Activated naive CD4-positive, alpha-beta T cell (primary cell): ENCODE measurements around the gene FAM90A1.
"Not testable (repeated sequence)": the region's sequence is repeated elsewhere in the genome, so short reads cannot be mapped to it uniquely, and the experiment has no call there.

Experiments used
- DNase-seq, 4 experiments: peaks; one replicate each; lab custom pipeline; 2025; lab: John Stamatoyannopoulos, UW

FAM90A1 gene, protein sequence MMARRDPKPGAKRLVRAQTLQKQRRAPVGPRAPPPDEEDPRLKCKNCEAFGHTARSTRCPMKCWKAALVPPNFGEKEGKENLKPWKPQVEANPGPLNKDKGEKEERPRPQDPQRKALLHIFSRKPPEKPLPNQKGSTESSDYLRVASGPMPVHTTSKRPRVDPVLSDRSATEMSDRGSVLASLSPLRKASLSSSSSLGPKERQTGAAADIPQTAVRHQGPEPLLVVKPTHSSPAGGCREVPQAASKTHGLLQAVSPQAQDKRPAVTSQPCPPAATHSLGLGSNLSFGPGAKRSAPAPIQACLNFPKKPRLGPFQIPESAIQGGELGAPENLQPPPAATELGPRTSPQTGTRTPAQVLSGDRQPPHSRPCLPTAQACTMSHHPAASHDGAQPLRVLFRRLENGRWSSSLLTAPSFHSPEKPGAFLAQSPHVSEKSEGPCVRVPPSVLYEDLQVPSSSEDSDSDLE

DNA sequence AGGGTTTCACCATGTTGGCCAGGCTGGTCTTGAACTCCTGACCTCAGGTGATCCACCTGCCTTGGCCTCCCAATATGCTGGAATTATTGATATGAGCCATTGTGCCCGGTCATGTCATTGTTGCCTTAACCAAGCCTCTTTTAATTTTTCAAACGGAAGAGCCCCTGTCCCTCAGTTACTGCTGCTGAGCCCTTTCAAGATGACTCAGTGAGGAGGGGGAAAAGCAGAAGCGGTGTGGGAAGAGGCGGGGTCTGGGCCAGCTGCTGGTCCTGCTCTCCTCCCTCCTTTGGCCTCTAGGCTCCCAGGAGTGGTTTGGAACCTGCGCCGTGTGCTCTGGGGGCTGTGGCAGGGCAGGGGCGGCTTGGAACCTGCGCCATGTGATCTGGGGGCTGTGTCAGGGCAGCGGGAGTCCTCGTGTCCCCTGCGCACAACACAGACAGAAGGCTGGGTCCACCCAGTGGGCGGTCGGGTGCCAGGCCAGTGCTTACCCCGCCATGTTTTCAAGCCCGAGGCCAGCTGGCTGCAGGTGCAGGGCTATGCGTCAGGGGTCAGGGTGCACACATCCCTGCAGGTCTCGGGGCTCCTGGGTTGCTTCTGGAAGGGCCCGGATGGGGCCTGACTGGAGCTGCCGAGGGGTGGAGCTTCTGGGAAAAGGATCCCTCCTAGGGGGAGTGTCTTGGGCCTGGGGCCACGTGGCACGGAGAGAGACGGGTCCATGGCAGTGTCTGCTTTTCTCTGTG, at the start of gene FAM90A1:
TSS of gene FAM90A1 (minus strand) at position 627 of the 740 bp plus-strand sequence. CDS start 2,786 bp downstream, outside the sequence.
- not testable (repeated sequence) for DNase-seq

DNA sequence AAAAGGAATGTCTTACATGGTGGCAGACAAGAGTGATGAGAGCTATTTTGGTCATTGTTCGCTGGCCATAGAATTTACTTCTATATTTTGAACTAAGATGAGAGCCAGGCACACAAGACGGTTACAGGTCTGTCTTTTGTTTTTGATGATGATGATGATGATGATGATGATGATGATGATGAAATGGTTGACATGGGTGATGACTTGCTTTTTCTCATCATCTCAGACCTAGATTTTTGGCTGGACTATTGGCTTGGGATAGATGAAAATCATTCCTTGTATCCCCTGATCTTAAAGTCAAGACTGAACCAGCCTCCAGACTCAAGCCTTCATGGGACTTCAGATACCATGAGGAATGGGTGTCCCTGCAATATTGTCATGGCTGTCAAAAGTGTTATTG, 49.0 kb upstream of the FAM90A1 start:
- not testable (repeated sequence) for DNase-seq

DNA sequence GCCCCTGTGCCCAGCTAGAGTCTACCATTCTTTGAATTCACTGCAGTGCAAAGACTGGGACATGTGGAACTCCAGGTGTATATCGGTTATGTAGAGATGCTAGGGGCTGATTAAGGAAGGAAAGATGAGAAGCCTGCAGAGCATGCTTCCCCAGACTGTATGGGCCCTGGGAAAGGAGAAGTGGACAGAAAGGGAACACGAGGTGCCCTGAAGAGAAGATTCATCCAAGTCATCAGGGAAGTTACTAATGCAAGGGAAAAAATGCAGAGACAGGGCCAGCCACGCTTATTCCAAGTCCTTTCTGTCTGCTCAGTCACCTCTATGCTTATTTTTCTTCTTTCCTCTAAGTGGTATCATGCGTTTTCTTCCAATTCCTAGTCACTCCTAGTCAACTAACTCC, 39.3 kb upstream of the FAM90A1 start:
- not testable (repeated sequence) for DNase-seq

DNA sequence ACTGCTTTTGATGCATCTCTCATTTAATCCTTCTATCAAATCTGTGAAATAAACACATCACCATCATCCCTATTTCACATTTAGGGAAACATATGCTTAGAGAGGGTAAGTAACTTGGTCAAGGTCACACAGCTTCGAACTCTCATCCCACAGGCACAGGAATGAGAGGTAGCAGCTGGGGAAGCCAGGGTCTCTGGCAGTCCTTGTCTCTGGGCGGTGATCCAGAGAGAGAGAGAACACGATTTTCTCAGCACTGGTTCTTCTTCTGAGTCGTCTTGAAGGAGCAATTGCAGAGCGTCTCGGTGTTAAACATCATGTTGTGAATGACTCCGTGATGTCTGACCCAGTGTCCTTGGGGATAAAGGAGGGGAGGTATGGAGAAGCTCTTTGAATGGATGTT, 36.8 kb upstream of the FAM90A1 start:
- not testable (repeated sequence) for DNase-seq

DNA sequence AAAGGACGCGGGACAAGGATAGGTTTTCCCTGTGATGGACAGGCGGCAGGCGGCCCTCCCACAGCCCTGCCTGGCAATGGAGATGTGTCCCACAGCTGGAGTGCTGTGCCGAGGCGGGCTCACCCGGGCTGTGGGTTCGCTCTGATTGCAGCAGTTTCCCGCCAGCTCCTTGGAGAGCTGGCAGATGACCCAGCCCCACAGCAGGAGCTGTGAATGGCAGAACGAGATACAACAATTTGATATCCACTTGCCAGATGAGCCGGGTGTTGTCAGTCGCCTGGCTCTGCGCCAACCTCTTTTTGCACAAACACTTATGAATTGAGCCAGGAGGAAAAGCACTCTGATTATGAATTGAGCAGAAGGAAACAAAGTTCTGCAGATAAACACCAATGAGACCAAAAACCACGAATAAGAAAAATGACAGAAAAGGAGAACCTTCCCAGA, 33.7 kb upstream of the FAM90A1 start:
- not testable (repeated sequence) for DNase-seq

DNA sequence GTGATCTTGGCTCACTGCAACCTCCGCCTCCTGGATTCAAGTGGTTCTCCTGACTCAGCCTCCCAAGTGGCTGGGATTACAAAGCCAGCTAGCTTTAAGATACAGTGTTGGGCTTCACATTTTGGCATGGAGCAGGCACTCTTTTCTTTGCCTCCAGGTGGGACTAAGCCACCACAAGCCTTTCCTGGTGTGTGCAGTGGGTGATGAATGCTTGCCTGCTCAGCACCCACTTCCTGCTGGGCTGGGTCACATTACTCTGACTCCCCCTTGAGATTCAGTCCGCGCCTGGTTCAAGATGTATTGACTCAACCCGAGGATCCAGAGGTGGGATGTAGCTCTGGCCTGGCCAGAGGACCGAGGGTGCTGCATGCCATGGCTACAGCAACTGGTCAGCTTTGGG, 28.9 kb upstream of the FAM90A1 start:
- not testable (repeated sequence) for DNase-seq

DNA sequence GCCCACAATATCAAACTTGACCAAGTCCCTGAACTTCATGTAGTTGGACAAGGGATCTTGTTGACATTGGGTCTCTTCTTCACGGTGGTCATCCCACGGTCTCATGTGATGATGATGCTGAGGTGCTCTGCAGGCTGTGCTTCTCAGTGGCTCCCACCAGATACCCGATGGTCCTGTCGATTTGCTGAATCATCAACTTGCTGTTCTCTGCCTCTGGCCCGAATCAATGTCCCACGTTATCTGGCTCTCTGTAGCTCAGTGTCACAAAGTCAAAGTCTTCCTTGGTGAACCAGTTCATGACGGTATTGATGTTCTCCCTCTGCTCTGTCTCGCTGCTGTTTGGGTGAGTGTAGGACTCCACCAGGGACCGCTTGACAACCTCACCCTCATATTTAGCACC, 27.3 kb upstream of the FAM90A1 start:
- DNase-seq = not testable (repeated sequence)

DNA sequence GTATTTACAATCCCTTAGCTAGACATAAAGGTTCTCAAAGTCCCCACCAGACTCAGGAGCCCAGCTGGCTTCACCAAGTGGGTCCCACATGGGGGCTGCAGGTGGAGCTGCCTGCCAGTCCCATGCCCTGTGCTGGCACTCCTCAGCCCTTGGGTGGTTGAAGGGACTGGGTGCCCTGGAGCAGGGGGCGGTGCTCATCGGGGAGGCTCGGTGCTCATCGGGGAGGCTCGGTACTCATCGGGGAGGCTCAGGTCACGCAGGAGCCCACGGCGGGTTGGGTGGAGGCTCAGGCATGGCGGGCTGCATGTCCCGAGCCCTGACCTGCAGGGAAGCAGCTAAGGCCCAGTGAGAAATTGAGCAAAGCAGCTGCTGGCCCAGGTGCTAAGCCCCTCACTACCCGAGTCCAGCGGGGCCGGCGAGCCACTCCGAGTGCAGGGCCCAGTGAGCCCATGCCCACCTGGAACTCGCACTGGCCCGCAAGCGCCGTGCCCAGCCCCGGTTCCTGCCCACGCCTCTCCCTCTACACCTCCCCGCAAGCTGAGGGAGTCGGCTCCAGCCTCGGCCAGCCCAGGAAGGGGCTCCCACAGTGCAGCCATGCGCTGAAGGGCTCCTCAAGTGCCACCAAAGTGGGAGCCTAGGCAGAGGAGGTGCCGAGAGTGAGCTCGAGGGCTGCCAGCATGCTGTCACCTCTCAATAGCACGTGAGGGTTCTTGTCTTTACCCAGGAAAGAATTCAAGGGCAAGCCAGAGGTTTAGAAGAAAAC, 24.8 kb upstream of the FAM90A1 start:
- not testable (repeated sequence) for DNase-seq

DNA sequence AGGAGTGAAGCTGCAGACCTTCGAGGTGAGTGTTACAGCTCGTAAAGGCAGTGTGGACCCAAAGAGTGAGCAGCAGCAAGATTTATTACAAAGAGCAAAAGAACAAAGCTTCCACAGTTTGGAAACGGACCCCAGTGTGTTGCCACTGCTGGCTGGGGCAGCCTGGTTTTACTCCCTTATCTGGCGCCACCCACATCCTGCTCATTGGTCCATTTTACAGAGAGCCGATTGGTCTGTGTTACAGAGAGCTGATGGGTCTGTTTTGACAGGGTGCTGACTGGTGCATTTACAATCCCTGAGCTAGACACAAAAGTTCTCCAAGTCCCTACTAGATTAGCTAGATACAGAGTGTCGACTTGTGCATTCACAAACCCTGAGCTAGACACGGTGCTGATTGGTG, 24.2 kb upstream of the FAM90A1 start:
- DNase-seq = not testable (repeated sequence)

DNA sequence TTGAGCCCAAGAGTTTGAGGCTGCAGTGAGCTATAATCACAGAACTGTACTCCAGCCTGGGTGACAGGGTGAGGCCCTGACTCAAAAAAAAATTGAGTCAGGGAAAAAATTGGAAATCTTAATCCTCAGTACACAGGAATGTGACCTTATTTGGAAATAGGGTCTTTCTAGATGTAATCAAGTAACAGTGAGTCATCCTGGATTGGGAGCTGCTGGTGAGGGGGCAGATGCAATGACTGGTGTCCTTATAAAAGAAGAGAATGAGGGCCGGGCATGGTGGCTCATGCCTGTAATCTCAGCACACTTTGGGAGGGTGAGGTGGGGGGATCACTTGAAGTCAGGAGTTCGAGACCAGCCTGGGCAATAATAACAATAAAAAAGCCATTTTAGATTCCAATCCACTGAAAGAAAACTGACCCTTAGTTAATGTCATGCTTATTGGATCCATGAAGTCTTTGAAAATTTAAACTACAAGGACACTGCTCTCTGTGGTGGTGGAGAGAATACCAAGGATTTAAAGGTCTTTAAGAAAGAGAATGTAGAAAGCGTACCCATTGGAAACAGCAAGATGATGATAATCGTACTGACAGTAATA, 19.6 kb upstream of the FAM90A1 start:
- DNase-seq = not testable (repeated sequence)

DNA sequence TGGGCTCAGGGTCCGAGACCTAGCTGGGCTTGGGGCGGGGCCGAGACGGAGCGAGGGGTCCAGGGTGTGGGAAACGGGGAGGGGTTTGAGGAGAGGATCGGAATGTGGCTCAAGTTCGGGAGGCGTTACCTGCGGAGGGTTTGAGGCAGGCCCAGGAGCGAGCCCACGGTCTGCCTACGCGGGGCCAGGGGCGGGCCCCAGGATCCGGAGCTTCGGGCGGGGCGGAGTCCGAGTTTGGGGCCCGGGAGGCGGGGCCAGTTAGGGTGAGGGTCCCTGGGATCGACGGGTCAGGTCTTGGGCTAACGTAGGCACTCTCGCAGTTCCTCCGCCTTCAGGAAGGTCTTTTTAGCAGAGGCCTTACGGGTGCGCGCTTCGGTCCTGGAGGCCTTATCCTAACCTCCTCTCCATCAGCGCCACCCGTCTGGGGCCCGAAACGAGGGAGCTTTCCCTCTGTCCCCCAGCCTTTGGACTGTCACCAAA, 16.3 kb upstream of the FAM90A1 start:
- peak in 2 of 4 experiments; percentile 52 to 73 for DNase-seq

DNA sequence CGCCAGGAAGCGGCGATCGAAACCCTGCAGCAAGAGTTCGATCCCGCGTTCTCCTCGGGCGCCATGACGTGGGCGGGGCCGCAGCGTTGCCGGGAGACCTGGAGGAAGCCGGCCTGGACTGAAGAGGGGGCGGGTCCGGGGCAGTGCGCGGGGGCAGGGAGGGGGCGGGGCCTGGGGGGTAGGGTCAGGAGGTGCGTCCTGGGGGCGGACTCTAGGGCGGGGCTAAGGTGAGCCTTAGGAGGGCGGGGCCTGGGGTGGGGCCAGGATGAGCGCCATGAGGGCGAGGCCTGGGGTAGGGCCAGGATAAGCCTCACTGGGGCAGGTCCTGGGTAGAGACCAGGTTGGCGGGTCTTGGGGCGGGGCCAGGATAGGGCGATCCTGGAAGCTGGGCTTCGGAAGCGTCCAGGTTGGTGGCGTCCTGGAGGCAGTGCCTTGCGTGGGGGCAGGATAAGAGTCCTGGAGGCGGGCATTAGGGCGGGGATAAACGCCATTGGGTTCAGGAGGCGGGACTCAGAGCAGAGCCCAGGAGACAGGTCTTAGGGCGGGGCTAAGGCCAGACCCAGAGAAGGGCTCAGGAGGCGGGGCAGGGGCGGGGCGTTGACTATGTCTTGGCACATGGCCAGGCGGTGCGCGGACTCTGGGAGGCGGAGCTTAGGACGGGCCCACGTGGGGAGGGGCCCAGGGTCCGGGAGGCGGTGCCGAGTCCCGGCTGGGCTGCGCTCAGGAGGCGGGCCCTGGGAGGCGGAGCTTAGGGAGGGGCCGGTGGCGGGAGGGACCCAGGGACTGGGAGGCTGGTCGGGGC, 15.7 kb upstream of the FAM90A1 start:
- peak; percentile 99 to 100 (median 100) for DNase-seq

DNA sequence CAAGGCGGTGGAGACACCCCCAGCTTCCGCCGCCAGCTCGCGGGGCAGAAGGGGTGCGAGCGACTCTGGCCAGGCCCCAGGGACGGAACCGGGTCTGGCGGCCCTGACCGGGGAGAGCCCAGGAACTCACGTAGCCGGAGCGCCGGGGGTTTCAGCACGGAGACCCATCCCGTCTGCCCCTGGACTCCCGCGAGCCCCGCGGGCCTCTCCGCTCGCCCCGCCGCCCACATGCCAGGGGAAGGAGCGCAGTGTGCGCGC, 15.1 kb upstream of the FAM90A1 start:
- DNase-seq = peak in 1 of 4 experiments; percentile 33

DNA sequence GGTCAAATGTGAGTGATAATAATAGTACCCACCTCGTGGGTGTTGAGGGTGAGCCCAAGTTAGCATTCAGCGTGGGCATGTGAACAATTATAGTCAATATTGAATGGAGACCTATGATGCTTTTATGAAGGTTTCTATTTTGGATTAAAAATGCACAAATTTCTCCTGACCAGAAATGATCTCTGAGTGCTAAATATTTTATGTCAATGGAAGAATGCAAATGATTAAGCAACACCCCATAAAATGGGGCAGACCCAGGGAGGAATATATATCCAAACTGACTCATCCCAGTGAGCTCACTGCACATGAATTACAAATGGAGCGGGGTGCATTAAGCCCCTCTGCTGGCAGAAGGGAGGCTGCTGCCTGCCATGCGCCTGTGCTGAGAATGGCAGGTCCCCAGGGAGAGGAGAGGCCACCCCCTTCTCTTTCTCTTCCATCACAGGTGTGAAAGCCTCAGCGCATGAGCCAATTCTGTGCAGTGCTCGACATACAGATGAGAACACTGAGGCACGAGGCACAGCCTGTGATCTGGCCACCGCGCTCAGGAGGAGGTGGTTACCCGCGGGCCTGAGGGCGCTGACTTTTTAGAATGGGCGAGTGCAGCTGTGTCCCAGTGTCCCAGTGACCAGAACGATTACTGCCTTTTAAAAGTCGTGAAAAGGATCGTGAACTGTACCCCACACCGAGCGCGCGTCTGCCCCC, 14.7 kb upstream of the FAM90A1 start:
- peak in 1 of 4 experiments; percentile 4 for DNase-seq

DNA sequence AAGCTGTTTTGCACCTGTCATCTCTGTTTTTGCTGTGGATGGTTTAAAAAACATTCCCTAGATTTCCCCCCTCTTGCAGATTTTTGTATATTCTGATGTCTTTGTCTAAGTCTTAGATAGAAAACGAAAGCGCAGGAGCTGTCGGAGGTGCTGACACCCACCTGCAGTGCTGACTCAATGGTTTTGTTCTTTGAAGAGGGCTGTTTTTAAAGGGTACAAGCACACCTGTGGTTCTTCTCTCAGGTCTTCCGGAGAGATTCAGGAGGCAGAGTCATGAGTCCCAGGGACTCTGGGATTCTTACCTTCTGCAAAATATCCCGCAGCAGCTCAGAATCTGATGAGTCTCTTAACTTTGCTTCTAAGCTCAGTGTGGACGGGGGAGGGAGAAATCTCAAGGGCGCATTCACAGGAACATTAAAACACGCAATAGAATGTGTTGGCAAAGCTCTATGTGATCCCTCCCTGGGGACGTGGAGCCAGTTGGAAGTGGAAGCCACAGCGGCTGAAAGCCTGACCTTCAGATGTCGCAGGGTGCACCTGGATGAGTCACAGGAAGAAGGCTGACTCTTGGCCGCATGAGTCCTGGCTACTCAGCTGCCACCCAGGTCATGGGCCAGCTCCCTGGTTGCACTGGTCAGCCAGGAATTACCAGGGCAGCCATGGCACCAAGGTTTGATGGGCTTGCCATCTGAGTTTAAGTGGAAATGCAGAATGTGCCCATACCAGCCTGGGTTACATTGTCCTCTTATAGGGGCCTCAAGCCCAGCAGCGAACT, 13.1 kb upstream of the FAM90A1 start:
- not testable (repeated sequence) for DNase-seq

DNA sequence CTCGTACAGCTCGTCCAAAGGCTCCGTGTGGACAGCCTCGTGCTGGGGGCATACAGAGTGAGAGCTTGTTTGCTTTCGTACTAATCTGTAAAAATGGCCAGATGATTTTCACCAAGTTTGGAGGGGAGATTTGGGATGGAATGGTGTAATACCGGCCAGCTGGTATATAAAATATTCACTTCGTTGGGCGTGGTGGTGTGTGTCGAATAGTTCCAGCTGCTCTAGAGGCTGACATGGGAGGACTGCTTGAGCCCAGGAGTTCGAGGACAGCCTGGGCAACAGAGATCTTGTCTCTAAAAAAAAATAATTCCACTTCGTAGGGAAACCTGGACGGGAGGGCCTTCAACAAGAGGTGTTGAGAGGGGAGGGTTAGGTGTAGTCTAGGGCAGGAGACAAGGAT, 9.6 kb upstream of the FAM90A1 start:
- not testable (repeated sequence) for DNase-seq

DNA sequence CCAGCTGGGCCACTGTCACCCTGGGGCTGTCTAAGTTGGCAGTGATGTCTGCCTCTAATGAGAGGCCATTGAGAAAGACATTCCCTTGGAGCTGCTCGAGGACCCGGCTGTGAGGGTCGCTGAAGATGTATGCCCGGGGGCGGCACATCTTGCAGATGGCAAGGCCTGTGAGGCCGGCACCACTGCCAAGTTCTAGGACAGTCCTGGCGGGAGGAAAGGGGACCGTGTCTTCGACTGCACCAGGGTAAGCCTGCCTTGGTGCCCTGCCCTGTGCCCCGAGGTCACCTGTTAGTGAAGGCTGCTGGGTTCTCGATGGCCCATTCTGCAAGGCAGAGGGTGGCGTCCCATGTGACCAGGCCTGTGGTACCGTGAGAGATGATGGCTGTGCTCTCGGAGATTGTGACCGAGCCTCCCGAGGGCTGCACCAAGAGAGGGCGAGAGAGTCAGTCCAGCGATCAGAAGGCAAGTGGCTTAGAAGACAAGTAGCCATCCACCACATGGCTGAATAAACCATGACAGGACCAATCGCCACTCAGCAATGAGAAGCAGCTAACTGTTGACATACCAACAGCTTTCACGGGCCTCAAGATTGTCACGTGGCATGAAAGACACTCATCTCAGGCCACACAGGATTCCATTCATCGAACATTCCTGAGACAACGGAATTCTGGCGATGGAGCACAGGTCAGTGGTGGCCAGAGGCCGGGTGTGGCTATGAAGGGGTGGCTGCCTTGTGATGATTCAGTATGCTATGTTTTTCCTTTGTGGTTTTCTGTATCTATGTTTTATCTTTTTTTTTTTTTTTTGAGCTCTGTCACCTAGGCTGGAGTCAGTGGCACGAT, 8.1 kb upstream of the FAM90A1 start:
- not testable (repeated sequence) for DNase-seq

DNA sequence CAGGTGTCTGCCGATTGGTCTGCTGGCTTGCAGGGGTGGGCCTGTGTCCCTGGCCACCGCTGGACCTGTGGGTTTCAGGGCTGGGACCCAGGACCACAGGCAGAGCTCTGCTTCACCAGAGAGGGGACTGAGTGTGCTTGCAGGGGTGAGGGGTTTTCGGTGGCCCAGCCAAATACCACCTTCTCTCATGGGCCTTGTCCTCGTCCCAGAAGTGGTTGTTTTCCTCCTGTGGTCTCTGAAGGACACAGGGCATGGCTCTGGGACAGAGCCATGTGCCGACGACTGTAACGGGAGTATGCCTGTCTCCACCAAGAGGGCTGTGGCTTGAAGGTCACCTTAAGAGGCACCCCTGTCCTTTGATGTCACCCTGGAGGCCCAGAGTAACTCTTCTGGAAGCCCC, 7.3 kb upstream of the FAM90A1 start:
- DNase-seq = not testable (repeated sequence)
